Smooth muscle cell (in vitro differentiated cells): ENCODE measurements around the gene MEIOC. TPM values are rescaled to one million over a fixed set of nuclear protein-coding genes. Genes with fewer than 3 reads are reported as not detected.

Experiments used
- DNase-seq: peaks from one replicate; lab custom pipeline; 2025; ENCODE audit not compliant: unreplicated experiment; lab: John Stamatoyannopoulos, UW
- H2AFZ ChIP-seq: fragments of 200-600 bp; sonication (generic); 2 replicates; pipeline ENCODE4 v1.6.0; 2016; ENCODE audit warnings: antibody characterized with exemption, low read depth, mild to moderate bottlenecking
- H3F3A ChIP-seq: fragments of 200-600 bp; sonication (generic); 2 replicates; pipeline ENCODE4 v1.6.0; 2017; ENCODE audit warnings: antibody characterized with exemption, low read depth
- H3K27ac ChIP-seq: fragments of 200-600 bp; sonication (generic); 2 replicates; pipeline ENCODE4 v1.5.1; 2016; ENCODE audit warnings: low read depth, mild to moderate bottlenecking
- H3K27me3 ChIP-seq: fragments of 200-600 bp; sonication (generic); 2 replicates; pipeline ENCODE4 v1.6.1; 2016; ENCODE audit warnings: low read depth, mild to moderate bottlenecking
- H3K36me3 ChIP-seq: fragments of 200-600 bp; sonication (generic); 2 replicates; pipeline ENCODE4 v1.5.1; 2016; ENCODE audit warnings: low read depth
- H3K4me1 ChIP-seq: fragments of 200-600 bp; sonication (generic); 2 replicates; pipeline ENCODE4 v1.5.1; 2016; ENCODE audit warnings: low read depth
- H3K4me2 ChIP-seq: fragments of 200-600 bp; sonication (generic); 2 replicates; pipeline ENCODE4 v1.6.0; 2016; ENCODE audit warnings: mild to moderate bottlenecking
- H3K4me3 ChIP-seq: fragments of 200-600 bp; sonication (generic); 2 replicates; pipeline ENCODE4 v1.5.1; 2016; ENCODE audit warnings: mild to moderate bottlenecking
- H3K79me2 ChIP-seq: fragments of 200-600 bp; sonication (generic); 2 replicates; pipeline ENCODE4 v1.6.0; 2016; ENCODE audit warnings: low read depth, mild to moderate bottlenecking
- H3K9ac ChIP-seq: fragments of 200-600 bp; sonication (generic); 2 replicates; pipeline ENCODE4 v1.6.0; 2016; ENCODE audit warnings: low read depth
- H3K9me3 ChIP-seq: fragments of 200-600 bp; sonication (generic); replicated peaks from 2 replicates; pipeline ENCODE4 v1.5.1; 2016; ENCODE audit warnings: low read depth
- H4K20me1 ChIP-seq: fragments of 200-600 bp; sonication (generic); 2 replicates; pipeline ENCODE4 v1.6.0; 2016; ENCODE audit warnings: low read depth
- WGBS: methylation state at CpG from one replicate; pipeline ENCODE4 v1.1.7; 2016; ENCODE audit warnings: low lambda C conversion rate; 5-methylcytosine and 5-hydroxymethylcytosine counted together
- polyA plus RNA-seq: library from polyadenylated mRNA; unstranded; fragments of >200 nt; fragmentation: Nextera tagmentation; extraction: Ambion mirVana; gene quantifications from 2 replicates; pipeline ENCODE4 v1.2.1, GENCODE V29; 2016
- total RNA-seq: library from RNA; depleted of rRNA; stranded (reverse); fragments of >200 nt; gene quantifications from 2 replicates; pipeline ENCODE4 v1.2.3, GENCODE V29; 2014
- TF ChIP-seq, protein P1 (sequence below): fragments of 200-600 bp; sonication (generic); IDR thresholded peaks from 2 replicates; pipeline ENCODE4 v1.5.1; 2017; ENCODE audit warnings: borderline replicate concordance, mild to moderate bottlenecking, antibody characterized with exemption; ENCODE audit not compliant: insufficient read depth, poor library complexity, severe bottlenecking

MEIOC gene
- total and polyA plus RNA-seq, 2 experiments from 2014 or later: not detected

DNA sequence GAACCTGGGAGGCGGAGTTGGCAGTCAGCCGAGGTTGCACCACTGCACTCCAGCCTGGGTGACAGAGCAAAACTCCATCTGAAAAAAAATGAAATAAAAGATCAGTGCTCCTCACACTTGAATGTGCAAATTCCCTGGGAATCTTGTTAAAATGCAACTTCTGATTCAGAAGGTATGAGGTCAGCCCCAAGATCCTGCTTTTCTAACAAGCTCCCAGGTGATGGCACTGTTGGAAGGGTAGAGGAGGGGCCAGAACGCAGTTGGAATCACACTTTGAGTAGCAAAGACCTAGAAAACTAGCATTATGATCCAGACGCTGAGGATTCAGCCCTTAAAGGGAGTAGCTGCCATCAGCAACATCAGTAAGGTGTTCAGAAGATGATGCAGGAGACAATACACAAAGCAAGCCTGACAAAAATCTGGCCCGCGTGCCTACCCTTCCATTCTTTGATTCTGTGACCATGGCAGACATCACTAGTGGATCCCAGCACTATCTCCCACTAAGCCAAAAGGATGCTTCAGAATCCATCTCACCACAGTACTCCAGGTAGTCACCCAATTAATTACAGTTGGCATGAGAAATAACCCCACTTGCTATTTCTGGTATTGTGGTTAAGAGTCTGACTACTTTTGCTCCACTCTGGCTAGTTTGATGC is 33.1 kb upstream of the MEIOC start:
- Histone ChIP-seq H3K4me1 (peaks cover 11% of the 10 kb centered on the region), H3K27me3 (no peaks in the 10 kb centered on the region), H3K9me3 (no peaks in the 10 kb centered on the region), H2AFZ (no peak overlapping the region), H3K79me2 (no peaks in the 10 kb centered on the region), H4K20me1 (no peaks in the 10 kb centered on the region), H3F3A (no peaks in the 10 kb centered on the region), H3K9ac (no peak overlapping the region), H3K36me3 (no peaks in the 10 kb centered on the region), H3K4me3 (no peak overlapping the region), H3K4me2 (no peak overlapping the region), H3K27ac (no peak overlapping the region)
- TF ChIP-seq, protein P1, sequence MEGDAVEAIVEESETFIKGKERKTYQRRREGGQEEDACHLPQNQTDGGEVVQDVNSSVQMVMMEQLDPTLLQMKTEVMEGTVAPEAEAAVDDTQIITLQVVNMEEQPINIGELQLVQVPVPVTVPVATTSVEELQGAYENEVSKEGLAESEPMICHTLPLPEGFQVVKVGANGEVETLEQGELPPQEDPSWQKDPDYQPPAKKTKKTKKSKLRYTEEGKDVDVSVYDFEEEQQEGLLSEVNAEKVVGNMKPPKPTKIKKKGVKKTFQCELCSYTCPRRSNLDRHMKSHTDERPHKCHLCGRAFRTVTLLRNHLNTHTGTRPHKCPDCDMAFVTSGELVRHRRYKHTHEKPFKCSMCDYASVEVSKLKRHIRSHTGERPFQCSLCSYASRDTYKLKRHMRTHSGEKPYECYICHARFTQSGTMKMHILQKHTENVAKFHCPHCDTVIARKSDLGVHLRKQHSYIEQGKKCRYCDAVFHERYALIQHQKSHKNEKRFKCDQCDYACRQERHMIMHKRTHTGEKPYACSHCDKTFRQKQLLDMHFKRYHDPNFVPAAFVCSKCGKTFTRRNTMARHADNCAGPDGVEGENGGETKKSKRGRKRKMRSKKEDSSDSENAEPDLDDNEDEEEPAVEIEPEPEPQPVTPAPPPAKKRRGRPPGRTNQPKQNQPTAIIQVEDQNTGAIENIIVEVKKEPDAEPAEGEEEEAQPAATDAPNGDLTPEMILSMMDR: no peak
- no peak for DNase-seq
- 85% methylated on average over 6 of the region's 6 CpGs for WGBS

DNA sequence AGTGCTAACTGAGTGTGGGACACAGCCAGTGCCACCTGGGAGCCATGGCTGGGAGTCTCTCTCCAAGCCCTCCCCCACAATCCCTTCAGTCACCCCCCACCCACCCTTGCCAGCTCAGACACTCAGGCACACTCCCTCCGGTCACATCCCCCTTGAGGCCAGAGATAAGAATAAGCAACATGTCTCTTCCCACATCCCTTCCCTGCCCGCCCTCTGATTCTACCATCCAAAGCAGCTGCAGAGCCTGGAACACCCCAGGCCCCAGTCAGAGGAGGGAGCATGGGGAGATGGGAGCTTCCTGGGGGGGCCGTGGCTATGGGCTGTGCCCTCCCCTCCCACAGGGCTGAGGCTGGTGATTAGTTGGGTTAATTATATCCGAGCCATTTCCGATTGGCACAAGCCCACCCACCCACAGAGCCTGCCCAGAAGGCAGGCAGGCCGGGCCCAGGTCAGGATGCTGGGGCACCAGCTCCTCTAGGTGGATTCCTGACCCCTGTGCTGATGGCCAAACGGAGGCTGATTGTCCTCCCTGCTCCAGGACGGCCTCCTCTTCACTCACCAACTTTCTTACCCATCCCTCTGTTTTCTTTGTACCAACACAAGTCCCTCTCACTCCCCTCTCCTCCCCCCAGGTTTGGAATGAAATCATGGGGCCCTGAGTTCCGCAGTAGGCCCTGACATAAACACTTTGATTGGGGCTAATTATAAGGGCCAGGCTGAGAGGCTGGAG is 28.6 kb upstream of the MEIOC start:
- Histone ChIP-seq H2AFZ (peak overlapping the region; percentile 91), H3K4me1 (peaks cover 18% of the 10 kb centered on the region), H4K20me1 (no peaks in the 10 kb centered on the region), H3K9me3 (no peaks in the 10 kb centered on the region), H3F3A (no peaks in the 10 kb centered on the region), H3K36me3 (no peaks in the 10 kb centered on the region), H3K4me3 (no peak overlapping the region), H3K27ac (peak overlapping the region; percentile 68), H3K79me2 (no peaks in the 10 kb centered on the region), H3K4me2 (peak overlapping the region; percentile 40), H3K9ac (no peak overlapping the region), H3K27me3 (no peaks in the 10 kb centered on the region)
- DNase-seq: no peak
- TF ChIP-seq, protein P1: no peak
- WGBS: 65% methylated on average over 9 of the region's 9 CpGs

DNA sequence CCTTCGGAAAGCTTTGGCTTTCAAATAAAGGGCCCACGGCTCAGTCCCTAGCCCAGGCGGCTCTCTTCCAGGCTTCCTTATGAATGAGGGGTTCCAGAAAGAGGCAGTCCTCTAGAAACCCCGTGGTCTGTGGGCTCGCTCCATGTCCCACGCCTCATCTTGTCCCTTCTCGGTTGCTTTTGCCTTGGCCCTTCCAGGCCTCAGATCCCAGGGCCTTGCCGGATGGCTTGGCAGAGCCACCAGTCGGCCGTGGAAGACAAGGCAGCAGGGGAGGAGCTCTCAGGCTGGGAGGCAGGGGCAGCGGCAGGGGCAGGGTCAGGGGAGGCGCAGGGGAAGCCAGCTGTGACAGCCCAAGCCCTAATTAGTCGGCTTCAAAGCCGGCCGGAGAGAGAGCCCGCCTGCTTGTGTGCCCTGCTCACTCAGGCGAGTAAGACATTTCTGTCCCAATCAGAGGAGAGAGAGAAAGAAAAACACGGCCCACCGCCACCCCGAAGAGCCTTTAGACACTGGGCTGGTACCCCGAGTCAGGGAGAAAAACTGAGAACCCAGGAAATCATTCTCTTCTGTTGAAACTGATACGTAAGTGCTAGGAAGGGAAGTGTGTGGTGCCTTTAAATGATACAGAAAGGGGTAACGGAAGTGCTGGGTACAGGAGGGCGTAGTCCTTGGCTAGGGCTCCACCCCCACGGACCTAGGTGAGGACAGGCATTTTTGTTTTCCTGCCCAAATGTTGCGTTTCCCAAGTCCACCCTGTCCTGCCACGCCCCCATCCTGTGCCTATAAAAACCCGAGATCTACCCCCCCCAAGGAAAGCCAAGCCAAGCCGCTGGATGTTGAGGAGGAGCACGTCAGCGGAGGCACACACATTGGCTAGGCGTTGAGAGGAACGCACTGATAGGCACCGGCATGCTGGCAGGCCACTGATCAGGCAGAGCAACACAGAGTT is 27.8 kb upstream of the MEIOC start:
- DNase-seq: peak; percentile 11
- Histone ChIP-seq H3K27me3 (no peaks in the 10 kb centered on the region), H3K4me1 (peaks cover 18% of the 10 kb centered on the region), H3K4me3 (no peak overlapping the region), H3K4me2 (peak overlapping the region; percentile 40), H3F3A (no peaks in the 10 kb centered on the region), H3K36me3 (no peaks in the 10 kb centered on the region), H3K27ac (peak overlapping the region; percentile 68), H3K79me2 (no peaks in the 10 kb centered on the region), H4K20me1 (no peaks in the 10 kb centered on the region), H3K9ac (no peak overlapping the region), H3K9me3 (no peaks in the 10 kb centered on the region), H2AFZ (peak overlapping the region; percentile 91)
- TF ChIP-seq, protein P1: no peak
- WGBS: 48% methylated on average over 34 of the region's 34 CpGs
